Measurements from ENCODE around the gene KRT83.
A peak's percentile ranks its signal among the peaks of the same experiment; 100 is the strongest.

KRT83 gene

GRCh38 chr12:52331833-52332232 lies 10.6 kb upstream of the KRT83 start:
- no peak for DNase-seq (ENCODE audit: extremely low read depth, low read depth)
- TF ChIP-seq, protein P1, sequence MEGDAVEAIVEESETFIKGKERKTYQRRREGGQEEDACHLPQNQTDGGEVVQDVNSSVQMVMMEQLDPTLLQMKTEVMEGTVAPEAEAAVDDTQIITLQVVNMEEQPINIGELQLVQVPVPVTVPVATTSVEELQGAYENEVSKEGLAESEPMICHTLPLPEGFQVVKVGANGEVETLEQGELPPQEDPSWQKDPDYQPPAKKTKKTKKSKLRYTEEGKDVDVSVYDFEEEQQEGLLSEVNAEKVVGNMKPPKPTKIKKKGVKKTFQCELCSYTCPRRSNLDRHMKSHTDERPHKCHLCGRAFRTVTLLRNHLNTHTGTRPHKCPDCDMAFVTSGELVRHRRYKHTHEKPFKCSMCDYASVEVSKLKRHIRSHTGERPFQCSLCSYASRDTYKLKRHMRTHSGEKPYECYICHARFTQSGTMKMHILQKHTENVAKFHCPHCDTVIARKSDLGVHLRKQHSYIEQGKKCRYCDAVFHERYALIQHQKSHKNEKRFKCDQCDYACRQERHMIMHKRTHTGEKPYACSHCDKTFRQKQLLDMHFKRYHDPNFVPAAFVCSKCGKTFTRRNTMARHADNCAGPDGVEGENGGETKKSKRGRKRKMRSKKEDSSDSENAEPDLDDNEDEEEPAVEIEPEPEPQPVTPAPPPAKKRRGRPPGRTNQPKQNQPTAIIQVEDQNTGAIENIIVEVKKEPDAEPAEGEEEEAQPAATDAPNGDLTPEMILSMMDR (IDR thresholded peaks at IDR 0.05; ENCODE audit: low read depth, low read length): no peak

GRCh38 chr12:52331039-52331438 lies 9.8 kb upstream of the KRT83 start:
- DNase-seq (ENCODE audit: extremely low read depth, low read depth): no peak
- TF ChIP-seq, protein P1 (IDR thresholded peaks at IDR 0.05; ENCODE audit: low read depth, low read length): no peak

GRCh38 chr12:52327830-52328500 lies 6.8 kb upstream of the KRT83 start:
- DNase-seq (ENCODE audit: extremely low read depth, low read depth): no peak
- TF ChIP-seq, protein P1 (IDR thresholded peaks at IDR 0.05; ENCODE audit: low read depth, low read length): no peak

- DNase-seq (ENCODE audit: extremely low read depth, low read depth): peak; percentile 84
- TF ChIP-seq, protein P1 (IDR thresholded peaks at IDR 0.05; ENCODE audit: low read depth, low read length): peak; percentile 94
Measured at GRCh38 chr12:52327052-52327829, 6.0 kb upstream of the KRT83 start.

- DNase-seq (ENCODE audit: extremely low read depth, low read depth): no peak
- TF ChIP-seq, protein P1 (IDR thresholded peaks at IDR 0.05; ENCODE audit: low read depth, low read length): no peak
Measured at GRCh38 chr12:52324153-52324444, 2.9 kb upstream of the KRT83 start.

GRCh38 chr12:52323416-52324152 lies 2.4 kb upstream of the KRT83 start:
- TF ChIP-seq, protein P1 (IDR thresholded peaks at IDR 0.05; ENCODE audit: low read depth, low read length): no peak
- DNase-seq (ENCODE audit: extremely low read depth, low read depth): no peak

GRCh38 chr12:52323001-52323400 lies 1.8 kb upstream of the KRT83 start:
- no peak for DNase-seq (ENCODE audit: extremely low read depth, low read depth)
- TF ChIP-seq, protein P1 (IDR thresholded peaks at IDR 0.05; ENCODE audit: low read depth, low read length): no peak

All from AG09319 (cell line).